Small intestine (tissue), 16 donors: ENCODE measurements around the gene RNF43. TPM values are rescaled to one million over a fixed set of nuclear protein-coding genes. Genes with fewer than 3 reads are reported as not detected.

Source experiments
- DNase-seq, 2 donors: peaks; one replicate each; pipeline versions ENCODE4 v3.0.0 to v3.0.0-alpha.2; 2013
- FAIRE-seq: peaks from 2 replicates; lab custom pipeline; 2012; peaks lifted over from hg19 to GRCh38; lab: Jason Lieb, UNC
- H3K27ac ChIP-seq, 3 donors: one replicate each; pipeline ENCODE4 v1.5.1; 2013; ENCODE audit warnings: low read length in 2 of 3, mild to moderate bottlenecking in 2 of 3, control low read depth in 1 of 3, inconsistent platforms in 1 of 3, low read depth in 1 of 3, moderate library complexity in 1 of 3
- H3K27me3 ChIP-seq, 3 donors: one replicate each; pipeline ENCODE4 v1.6.1; 2013; ENCODE audit warnings: low read length in 3 of 3, inconsistent platforms in 1 of 3; ENCODE audit not compliant: control insufficient read depth in 3 of 3, insufficient read depth in 3 of 3
- H3K36me3 ChIP-seq, 3 donors: one replicate each; pipeline ENCODE4 v1.6.1; 2013; ENCODE audit warnings: low read length in 3 of 3, inconsistent platforms in 1 of 3, low read depth in 1 of 3, mild to moderate bottlenecking in 1 of 3, moderate library complexity in 1 of 3; ENCODE audit not compliant: control insufficient read depth in 3 of 3, insufficient read depth in 2 of 3
- H3K4me1 ChIP-seq, 3 donors: one replicate each; pipeline ENCODE4 v1.6.1; 2013; ENCODE audit warnings: low read length in 2 of 3, inconsistent platforms in 1 of 3, low read depth in 1 of 3, mild to moderate bottlenecking in 1 of 3, moderate library complexity in 1 of 3; ENCODE audit not compliant: control insufficient read depth in 3 of 3, insufficient read depth in 2 of 3
- H3K4me3 ChIP-seq, 3 donors: one replicate each; pipeline ENCODE4 v1.5.1; 2013; ENCODE audit warnings: low read length in 3 of 3, control low read depth in 1 of 3, inconsistent platforms in 1 of 3, low read depth in 1 of 3, mild to moderate bottlenecking in 1 of 3, moderate library complexity in 1 of 3
- H3K9me3 ChIP-seq, 2 donors: one replicate each; pipeline ENCODE4 v1.6.1; 2013; ENCODE audit warnings: low read depth in 1 of 2, low read length in 1 of 2; ENCODE audit not compliant: control insufficient read depth in 2 of 2, insufficient read depth in 1 of 2
- WGBS, 3 donors: extraction: QIAGEN DNeasy Blood & Tissue Kit; methylation state at CpG; one replicate each; pipeline ENCODE4 v1.1.7; 2013; 5-methylcytosine and 5-hydroxymethylcytosine counted together
- long read RNA-seq, 10 donors: transcript quantifications; one replicate each; lab custom pipeline, GENCODE V29; 2026
- polyA plus RNA-seq, 4 donors: library from polyadenylated mRNA; stranded (reverse) in 3 of 4; unstranded in 1 of 4; fragments of 200-250 nt in 3 of 4; fragments of 120-200 nt in 1 of 4; gene quantifications; one replicate each; pipeline versions ENCODE4 v1.2.1 to v1.2.3, GENCODE V29; 2013
- donor health status: healthy with polysubstance abuse.
- donor health status: control.
- donor health status: control.
- donor health status: Bipolar disorder and iron deficiency.
- donor health status: healthy.

The RNF43 gene
- 10 to 100 TPM in 2 of 4 donors, 1 to 10 TPM in 2; 3.5 to 29.4 (median 15.7) TPM for polyA plus RNA-seq
- long read RNA-seq, donor 1, result 0 reads
- long read RNA-seq, donor 2, partial matches to known transcripts, result 0 of 1 reads
- long read RNA-seq, donor 2, other reads (novel, unspliced or antisense), result 0 of 1 reads
- long read RNA-seq, donor 3, result 0 reads
- long read RNA-seq, donor 4, result 0 reads
- long read RNA-seq, donor 5, result 0 reads
- long read RNA-seq, donor 6, result 0 reads
- long read RNA-seq, donor 7, partial matches to known transcripts, result 0 of 1 reads
- long read RNA-seq, donor 7, other reads (novel, unspliced or antisense), result 0 of 1 reads
- long read RNA-seq, donor 8, result 0 reads
- long read RNA-seq, donor 9, result 0 reads
- long read RNA-seq, donor 10, partial matches to known transcripts, result 0 of 1 reads
- long read RNA-seq, donor 10, other reads (novel, unspliced or antisense), result 0 of 1 reads

DNA sequence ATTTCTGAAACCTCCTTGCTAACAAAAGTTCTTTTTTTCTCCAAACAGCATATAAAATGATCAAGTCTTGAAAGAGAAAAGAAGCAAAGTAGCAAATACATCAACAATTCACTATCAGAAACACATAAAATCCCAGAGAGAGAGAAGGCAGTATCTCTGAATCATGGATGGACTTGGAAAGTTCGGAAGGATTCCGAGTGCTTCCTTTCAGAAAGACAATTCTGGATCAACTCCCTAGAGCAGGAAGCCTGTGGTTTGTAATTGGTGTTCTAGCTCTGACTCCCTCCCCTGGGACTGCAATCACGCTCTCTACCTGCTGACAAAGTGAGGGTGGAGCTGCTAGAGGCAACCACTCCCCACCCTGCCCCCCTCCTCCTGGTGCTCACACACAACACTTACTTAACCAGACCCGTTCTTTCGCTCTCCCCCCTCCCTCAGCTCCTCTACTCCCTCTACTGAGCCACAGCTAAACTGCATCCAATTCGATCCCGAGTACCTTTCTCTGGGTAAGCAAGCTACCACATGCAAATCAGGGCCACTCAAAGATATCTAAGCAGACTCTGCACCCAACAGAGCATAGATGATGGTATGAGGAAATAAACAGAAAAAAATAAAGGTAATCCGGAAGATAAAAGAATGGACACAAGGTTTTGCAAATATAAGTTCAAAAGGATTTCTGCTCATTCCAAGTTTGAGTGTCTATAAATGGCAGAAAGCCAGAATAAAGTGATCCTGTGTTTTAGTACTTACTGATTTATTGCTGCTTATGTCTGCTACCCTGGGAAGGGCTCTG is at the start of gene RNF43:
RNF43 (minus strand) TSS at position 235 of the 793 bp plus-strand sequence. CDS start 1,957 bp downstream, outside the sequence.
- Histone ChIP-seq H3K27me3 (no peaks in the 10 kb centered on the region), H3K4me3 (peak within 1 kb of the TSS; percentile 37 to 63 (median 60)), H3K27ac (peak within 1 kb of the TSS; percentile 74 to 90 (median 86)), H3K9me3 (no peaks in the 10 kb centered on the region), H3K4me1 (peaks cover 0 to 3% (median 0%) of the 10 kb centered on the region in 3 donors), H3K36me3 (no peaks in the 10 kb centered on the region)
- peak; percentile 99 to 100 for DNase-seq
- WGBS, 3 donors, result 1 to 5% (median 3%) methylated on average over 8 of the region's 8 CpGs
- FAIRE-seq, result peak; percentile 95

GRCh38 chr17:58455491-58455890 is 38.2 kb upstream of the RNF43 start:
- Histone ChIP-seq H3K4me3 (no peak overlapping the region), H3K9me3 (no peaks in the 10 kb centered on the region), H3K36me3 (no peaks in the 10 kb centered on the region), H3K4me1 (no peaks in the 10 kb centered on the region), H3K27ac (no peak overlapping the region), H3K27me3 (no peaks in the 10 kb centered on the region)
- FAIRE-seq (no peak), DNase-seq (no peak)

DNA sequence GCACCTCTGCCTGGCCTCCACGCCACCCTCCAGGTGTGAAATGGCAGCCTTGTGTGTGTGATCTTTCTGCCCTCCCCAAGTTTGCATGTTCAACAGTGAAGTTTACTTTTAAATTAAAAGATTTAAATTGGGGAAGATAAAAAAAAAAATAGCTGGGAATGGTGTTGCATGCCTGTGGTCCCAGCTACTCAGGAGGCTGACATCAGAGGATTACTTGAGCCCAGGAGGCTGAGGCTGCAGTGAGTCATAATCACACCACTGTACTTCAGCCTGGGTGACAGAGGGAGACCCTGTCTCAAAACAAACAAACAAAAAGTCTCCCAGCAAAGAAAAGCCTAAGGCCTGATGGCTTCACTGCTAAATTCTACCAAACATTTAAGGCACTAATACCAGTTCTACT is 35.4 kb upstream of the RNF43 start:
- WGBS, 3 donors, result 93 to 96% (median 94%) methylated on average over 1 of the region's 1 CpG
- DNase-seq (no peak), FAIRE-seq (no peak)
- H3K27ac ChIP-seq, result no peak overlapping the region
- peaks cover 0 to 4% of the 10 kb centered on the region in 2 donors for H3K9me3 ChIP-seq
- no peak overlapping the region for H3K4me3 ChIP-seq
- H3K4me1 ChIP-seq, result no peaks in the 10 kb centered on the region
- no peaks in the 10 kb centered on the region for H3K27me3 ChIP-seq
- H3K36me3 ChIP-seq, result no peaks in the 10 kb centered on the region

GRCh38 chr17:58447039-58447975 is 30.0 kb upstream of the RNF43 start:
- 71 to 81% (median 71%) methylated on average over 9 of the region's 9 CpGs for WGBS, 3 donors
- DNase-seq (peak; percentile 81 to 82), FAIRE-seq (no peak)
- Histone ChIP-seq H3K36me3 (no peaks in the 10 kb centered on the region), H3K4me1 (no peaks in the 10 kb centered on the region), H3K27me3 (no peaks in the 10 kb centered on the region), H3K9me3 (peaks cover 0 to 5% of the 10 kb centered on the region in 2 donors), H3K4me3 (no peak overlapping the region), H3K27ac (no peak overlapping the region)

DNA sequence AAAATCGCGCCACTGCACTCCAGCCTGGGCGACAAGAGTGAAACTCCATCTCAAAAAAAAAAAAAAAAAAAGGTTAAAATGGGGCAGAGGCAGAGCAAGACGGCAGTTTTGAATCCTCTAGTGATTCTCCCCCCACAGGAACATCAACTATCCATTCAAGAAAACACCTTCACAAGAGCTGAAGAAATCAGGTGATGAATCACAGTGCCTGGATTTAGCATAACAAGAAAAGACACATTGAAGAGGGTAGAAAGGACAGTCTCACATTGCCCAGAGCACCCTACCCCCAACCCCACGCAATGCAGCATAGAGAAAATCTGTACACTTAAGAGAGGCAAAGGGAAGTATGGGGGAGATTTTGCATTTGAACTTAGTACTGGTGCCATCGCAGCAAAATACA is 28.8 kb upstream of the RNF43 start:
- no peaks in the 10 kb centered on the region for H3K36me3 ChIP-seq
- no peak for FAIRE-seq
- 85 to 91% (median 87%) methylated on average over 6 of the region's 6 CpGs for WGBS, 3 donors

DNA sequence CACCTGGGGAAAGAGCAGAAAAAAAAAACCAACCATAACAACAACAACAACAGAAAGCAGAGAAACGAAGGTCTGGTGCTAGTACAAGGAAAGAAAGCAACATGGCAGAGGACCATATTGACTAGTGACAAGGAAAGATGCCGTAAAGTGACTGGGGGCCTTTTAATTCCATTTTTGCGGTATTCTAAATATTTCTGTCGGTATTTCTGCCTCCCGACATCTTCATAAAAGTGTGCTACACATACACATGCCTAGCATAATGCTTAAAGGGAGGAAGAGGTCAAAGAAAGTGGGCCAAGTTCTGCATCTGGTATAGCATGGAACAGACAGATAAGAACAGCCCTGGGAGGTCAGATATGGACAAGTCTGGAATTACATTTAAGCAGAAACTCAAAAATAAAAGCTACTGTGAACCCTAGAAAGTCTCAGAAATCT is 19.5 kb upstream of the RNF43 start:
- no peak for FAIRE-seq
- 77 to 83% (median 81%) methylated on average over 5 of the region's 5 CpGs for WGBS, 3 donors

More for the DNA sequence above, 28.8 kb upstream of the RNF43 start:
- no peak overlapping the region for H3K4me3 ChIP-seq
- H3K9me3 ChIP-seq, result peaks cover 0 to 5% of the 10 kb centered on the region in 2 donors
- no peaks in the 10 kb centered on the region for H3K27me3 ChIP-seq
- H3K4me1 ChIP-seq, result no peaks in the 10 kb centered on the region
- H3K27ac ChIP-seq, result no peak overlapping the region
- no peak for DNase-seq

GRCh38 chr17:58436245-58436644 is 18.9 kb upstream of the RNF43 start:
- DNase-seq (no peak), FAIRE-seq (no peak)
- Histone ChIP-seq H3K27me3 (no peaks in the 10 kb centered on the region), H3K4me3 (no peak overlapping the region), H3K36me3 (no peaks in the 10 kb centered on the region), H3K27ac (no peak overlapping the region), H3K9me3 (no peaks in the 10 kb centered on the region), H3K4me1 (no peaks in the 10 kb centered on the region)

More for the DNA sequence above, 19.5 kb upstream of the RNF43 start:
- H3K27me3 ChIP-seq, result no peaks in the 10 kb centered on the region
- no peaks in the 10 kb centered on the region for H3K36me3 ChIP-seq
- H3K4me1 ChIP-seq, result no peaks in the 10 kb centered on the region
- no peak overlapping the region for H3K4me3 ChIP-seq
- no peak overlapping the region for H3K27ac ChIP-seq
- no peaks in the 10 kb centered on the region for H3K9me3 ChIP-seq
- DNase-seq, result no peak
